K562 (cell line): ENCODE measurements around the gene CPTP. TPM values are rescaled to one million over a fixed set of nuclear protein-coding genes. Genes with fewer than 3 reads are reported as not detected.

Experiments
- ATAC-seq: fragments of 200-7000 bp; cut with Tn5 transposase; 3 replicates; pipeline ENCODE4 v1.9.1; 2020; ENCODE audit warnings: moderate library complexity
- BruUV-seq: library from RNA; stranded (reverse); fragments of 400-500 nt; replicated peaks from 2 replicates; lab custom pipeline; 2021; lab: Mats Ljungman, UMichigan
- CTCF ChIA-PET: fragments of 300-600 bp; formaldehyde crosslinking; extraction: SDS; loops from one replicate; lab custom pipeline; 2021; ENCODE audit warnings: low intra/inter-chr PET ratio; lab: Yijun Ruan, JAX
- POLR2A ChIA-PET: fragments of 300-600, 350-650 bp; sonication (Branson Sonifier 250); formaldehyde crosslinking; extraction: SDS; loops from one replicate; lab custom pipeline; 2021; ENCODE audit warnings: antibody characterized with exemption, inconsistent platforms; lab: Yijun Ruan, JAX
- DNase-seq, 4 experiments: peaks; one replicate each; pipeline versions ENCODE4 v3.0.0 to v3.0.0-alpha.2; 2011 to 2018; ENCODE audit warnings: low spot score in 3 of 4, mixed read lengths in 3 of 4; ENCODE audit errors: extremely low read depth in 1 of 4
- FAIRE-seq: peaks from 2 replicates; lab custom pipeline; 2011; peaks lifted over from hg19 to GRCh38; lab: Jason Lieb, UNC
- H2AFZ ChIP-seq: 2 replicates; pipeline ENCODE4 v1.6.0; 2011; ENCODE audit warnings: low read depth, low read length, control low read depth, inconsistent platforms
- H3K27ac ChIP-seq: fragments of 200-600 bp; 3 replicates; pipeline ENCODE4 v1.8.0; 2011; ENCODE audit warnings: low read depth, mild to moderate bottlenecking, control low read depth, inconsistent platforms, low read length, moderate library complexity, mixed read lengths; ENCODE audit errors: extremely low read depth
- H3K27me3 ChIP-seq, 2 experiments: fragments of 300-600 bp in 1 of 2; 2 replicates in 1 of 2; 3 replicates in 1 of 2; pipeline versions ENCODE4 v1.6.0 to v1.8.0; 2011; ENCODE audit warnings: inconsistent platforms in 2 of 2, low read length in 2 of 2, mild to moderate bottlenecking in 1 of 2, mixed read lengths in 1 of 2, moderate library complexity in 1 of 2; ENCODE audit not compliant: control insufficient read depth in 2 of 2, insufficient read depth in 2 of 2
- H3K36me3 ChIP-seq: fragments of 300-600 bp; 3 replicates; pipeline ENCODE4 v1.8.0; 2011; ENCODE audit warnings: mild to moderate bottlenecking, low read length, inconsistent platforms; ENCODE audit not compliant: control insufficient read depth, insufficient read depth
- H3K4me1 ChIP-seq, 2 experiments: fragments of 200-600 bp in 1 of 2; replicated peaks in 1 of 2; 2 replicates in 1 of 2; 3 replicates in 1 of 2; pipeline versions ENCODE4 v1.5.1 to v1.8.0; 2011; ENCODE audit warnings: inconsistent platforms in 2 of 2, low read length in 2 of 2, mild to moderate bottlenecking in 1 of 2, mixed read lengths in 1 of 2, moderate library complexity in 1 of 2; ENCODE audit not compliant: control insufficient read depth in 2 of 2, insufficient read depth in 2 of 2
- H3K4me2 ChIP-seq: 2 replicates; pipeline ENCODE4 v1.6.1; 2011; ENCODE audit warnings: low read length, control low read depth, inconsistent platforms, mixed read lengths; ENCODE audit not compliant: insufficient read depth
- H3K4me3 ChIP-seq: fragments of 200-600 bp; sonication (generic), shearing (Covaris generic); 2 replicates; pipeline ENCODE4 v1.5.1; 2016; ENCODE audit warnings: control low read depth, inconsistent platforms
- H3K79me2 ChIP-seq: fragments of 200-600 bp; 3 replicates; pipeline ENCODE4 v1.8.0; 2011; ENCODE audit warnings: low read length, inconsistent platforms; ENCODE audit not compliant: control insufficient read depth, insufficient read depth
- H3K9ac ChIP-seq, 2 experiments: 2 replicates each; pipeline versions ENCODE4 v1.6.0 to v1.6.1; 2011; ENCODE audit warnings: low read depth in 2 of 2, low read length in 2 of 2, control low read depth in 1 of 2, inconsistent platforms in 1 of 2, mild to moderate bottlenecking in 1 of 2, mixed read lengths in 1 of 2; ENCODE audit not compliant: insufficient read depth in 1 of 2
- H3K9me1 ChIP-seq: one replicate; pipeline ENCODE4 v1.6.0; 2011; ENCODE audit warnings: inconsistent platforms, mild to moderate bottlenecking, low read length, moderate library complexity; ENCODE audit not compliant: control insufficient read depth, insufficient read depth
- H3K9me3 ChIP-seq: replicated peaks from 2 replicates; pipeline ENCODE4 v1.5.1; 2011; ENCODE audit warnings: low read depth, low read length, inconsistent platforms; ENCODE audit not compliant: control insufficient read depth, insufficient read depth
- H4K20me1 ChIP-seq: replicated peaks from 2 replicates; pipeline ENCODE4 v1.6.1; 2011; ENCODE audit warnings: low read length, inconsistent platforms, mixed read lengths; ENCODE audit not compliant: control insufficient read depth, insufficient read depth
- CBFA2T3 ChIP-seq: fragments of 450-650 bp; IDR thresholded peaks from 2 replicates; pipeline ENCODE4 v1.6.1; 2017
- NCOA4 ChIP-seq: fragments of 450-650 bp; IDR thresholded peaks from 2 replicates; pipeline ENCODE4 v1.6.1; 2018; ENCODE audit warnings: mild to moderate bottlenecking; ENCODE audit not compliant: partially characterized antibody
- NFYB ChIP-seq: IDR thresholded peaks from 2 replicates; pipeline ENCODE4 v1.6.1; 2011; ENCODE audit warnings: mild to moderate bottlenecking, moderate library complexity; ENCODE audit not compliant: insufficient read length; ENCODE audit errors: extremely low read depth
- ZBTB7A ChIP-seq: IDR thresholded peaks from 2 replicates; pipeline ENCODE4 v1.6.1; 2011; ENCODE audit warnings: low read depth, mild to moderate bottlenecking, low read length, moderate library complexity, borderline replicate concordance; ENCODE audit not compliant: control insufficient read depth
- ZNF24 ChIP-seq: fragments of 450-650 bp; IDR thresholded peaks from 2 replicates; pipeline ENCODE4 v1.6.1; 2016
- WGBS: fragments of 100-300 bp; shearing (Covaris generic); methylation state at CpG from one replicate; pipeline ENCODE4 v1.1.6; 2016; ENCODE audit warnings: low coverage, mixed read lengths; ENCODE audit not compliant: insufficient coverage; ENCODE audit errors: missing lambda C conversion rate; 5-methylcytosine and 5-hydroxymethylcytosine counted together
- in situ Hi-C: fragments of 300-500 bp; cut with MboI; formaldehyde crosslinking; loops from 4 replicates; pipeline ENCODE4 v1.15.0; 2018; ENCODE audit warnings: inconsistent platforms, mixed read lengths
- intact Hi-C: fragments of 100-400 bp; cut with micrococcal nuclease; formaldehyde crosslinking; loops from 2 replicates; pipeline ENCODE4 v1.14.2; 2022
- polyA plus RNA-seq, 8 experiments: library from polyadenylated mRNA; depleted of rRNA in 4 of 8; stranded (reverse) in 5 of 8; unstranded in 3 of 8; fragments of >200 nt; fragmentation: Nextera tagmentation in 2 of 8; fragmentation: Illumina TruSeq in 1 of 8; extraction: Ambion mirVana in 2 of 8; extraction: Trizol in 1 of 8; gene quantifications; 2 replicates each; pipeline versions ENCODE4 v1.2.1 to v1.2.3, GENCODE V29; 2011 to 2014; ENCODE audit warnings: inconsistent platforms in 1 of 8, missing spikeins in 1 of 8
- total RNA-seq, 7 experiments: library from RNA; depleted of rRNA in 6 of 7; stranded (reverse); fragments of >200 nt in 6 of 7; fragmentation: Illumina TruSeq in 2 of 7; extraction: Trizol in 2 of 7; gene quantifications; 2 replicates each; pipeline versions ENCODE4 v1.2.1 to v1.2.3, GENCODE V29; 2011 to 2021; ENCODE audit warnings: low replicate concordance in 1 of 7

Gene CPTP
- total and polyA plus RNA-seq, 9 of the 15 experiments (the other 6 are each of a cell fraction or from before 2014, with no cell fraction given) = 0.11 to 25.8 (median 3.5) TPM

- BruUV-seq = no TSS peak
- H3K4me1 ChIP-seq = peaks cover 24 to 94% of the 10 kb centered on the region in 2 experiments
- H3K9ac ChIP-seq = peak overlapping the region in 1 of 2 experiments; percentile 89; a peak in 1 of 4 replicates
- ChIA-PET POLR2A (no interaction called here), CTCF (no interaction called here)
- H3K27me3 ChIP-seq = no peaks in the 10 kb centered on the region; a peak in 1 of 5 replicates
- no peaks in the 10 kb centered on the region for H3K36me3 ChIP-seq
- no peak overlapping the region for H3K27ac ChIP-seq
- in situ Hi-C loops = no loop called here
- WGBS = 75% methylated on average over 2 of the region's 8 CpGs
- FAIRE-seq (no peak), DNase-seq (no peak), ATAC-seq (no peak)
- intact Hi-C loops = no loop called here
- H2AFZ ChIP-seq = no peak overlapping the region
- TF ChIP-seq NFYB (no peak), ZBTB7A (0 out of 2 replicates have a peak, but pooled peaks have one; percentile 35), ZNF24 (no peak), CBFA2T3 (no peak), NCOA4 (no peak)
- peaks cover 10% of the 10 kb centered on the region; the same call in 2 of the 3 replicates for H3K79me2 ChIP-seq
- no peak overlapping the region for H3K4me2 ChIP-seq
- H3K9me1 ChIP-seq = no peaks in the 10 kb centered on the region
- 0 out of 2 replicates have a peak, but pooled peaks cover 2% of the 10 kb centered on the region for H3K9me3 ChIP-seq
- H4K20me1 ChIP-seq = peaks cover 3% of the 10 kb centered on the region; the same call in 1 of the 2 replicates
- no peak overlapping the region for H3K4me3 ChIP-seq
Measured at GRCh38 chr1:1356166-1356795, 31.7 kb downstream of the CPTP start.
